Cortex of kidney (tissue), 1 donor: Measurements from ENCODE around the gene MYCBPAP.

ENCODE experiments used
- DNase-seq: peaks from one replicate; lab custom pipeline; 2025; lab: John Stamatoyannopoulos, UW

Gene MYCBPAP

DNA sequence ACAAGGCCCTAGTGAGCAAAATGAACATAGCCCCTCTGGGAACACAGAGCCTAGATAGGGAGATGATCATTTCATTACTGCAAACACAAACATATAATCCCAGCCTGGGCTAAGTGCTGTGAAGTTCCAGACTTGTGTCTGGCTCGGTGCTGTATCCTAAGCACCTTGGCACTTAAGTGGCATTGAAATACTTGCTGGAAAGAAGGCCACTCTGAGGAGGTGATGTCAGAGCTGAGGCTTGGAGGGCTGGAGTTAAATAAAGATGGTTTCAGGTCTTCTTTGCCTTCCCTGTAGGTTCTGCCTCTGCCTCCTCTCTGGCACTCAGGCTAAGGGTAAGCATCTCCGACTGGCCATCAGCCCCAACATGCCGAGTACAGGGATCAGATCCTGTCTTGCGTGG is 49.9 kb downstream of the MYCBPAP start:
- DNase-seq: no peak

GRCh38 chr17:50558581-50558940 is 50.3 kb downstream of the MYCBPAP start:
- DNase-seq: no peak

DNA sequence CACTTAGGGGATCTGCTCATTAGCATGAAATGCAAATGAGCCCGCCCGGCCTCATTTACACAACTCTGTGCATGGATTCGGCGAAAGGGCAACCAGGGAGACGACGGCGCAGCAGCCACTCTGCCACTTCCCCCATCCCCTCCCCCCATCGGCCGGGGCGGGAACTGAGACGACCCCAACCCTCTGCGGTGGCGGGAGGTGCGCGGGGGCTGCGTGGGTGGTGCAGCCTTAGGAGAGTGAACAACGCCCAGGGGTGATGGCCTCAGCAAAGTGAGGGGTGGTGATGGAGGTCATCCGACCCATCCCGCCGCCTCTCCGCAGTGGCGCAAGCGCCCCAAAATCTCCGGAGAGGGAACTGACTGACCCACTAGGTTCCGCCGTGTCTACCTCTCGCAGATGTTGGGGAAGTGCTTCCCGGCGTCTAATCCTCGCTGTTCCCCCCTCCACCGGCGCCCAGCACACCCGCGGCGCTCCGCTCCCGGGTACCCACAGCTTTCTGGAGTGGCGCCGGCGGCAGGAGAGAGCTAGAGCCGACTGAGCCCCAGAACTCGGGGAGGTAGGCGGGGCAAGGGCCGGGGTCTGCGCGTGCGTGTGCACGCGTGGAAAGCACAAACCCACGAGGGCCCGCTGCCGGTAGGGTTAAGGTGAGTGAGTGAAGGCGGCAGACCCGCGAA is 50.8 kb downstream of the MYCBPAP start:
- no peak for DNase-seq

DNA sequence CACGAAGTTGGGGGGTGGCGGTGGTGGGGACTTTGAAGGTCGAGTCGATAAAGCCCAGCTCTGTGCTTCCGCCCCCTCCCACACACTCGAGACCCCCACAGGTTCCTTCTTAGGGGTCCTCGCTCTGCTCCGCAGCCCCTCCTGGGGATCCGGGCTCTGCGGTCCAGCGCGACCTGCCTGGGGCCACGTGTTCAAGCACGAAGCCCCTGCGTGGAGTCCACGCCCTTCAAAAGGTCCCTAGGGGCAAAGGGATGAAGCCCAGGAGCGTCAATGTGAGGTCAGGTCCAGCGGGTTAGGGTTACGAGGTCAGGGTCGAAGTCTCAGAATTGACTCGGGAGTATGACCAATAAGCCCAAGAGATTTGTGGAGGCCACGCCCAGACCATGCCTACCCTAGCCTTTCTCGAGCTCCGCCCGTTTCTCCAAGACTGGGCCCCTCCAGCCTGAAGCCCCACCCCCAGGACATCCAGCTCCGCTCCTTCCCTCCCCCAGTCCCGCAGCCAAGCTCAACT is 51.5 kb downstream of the MYCBPAP start:
- DNase-seq: no peak

DNA sequence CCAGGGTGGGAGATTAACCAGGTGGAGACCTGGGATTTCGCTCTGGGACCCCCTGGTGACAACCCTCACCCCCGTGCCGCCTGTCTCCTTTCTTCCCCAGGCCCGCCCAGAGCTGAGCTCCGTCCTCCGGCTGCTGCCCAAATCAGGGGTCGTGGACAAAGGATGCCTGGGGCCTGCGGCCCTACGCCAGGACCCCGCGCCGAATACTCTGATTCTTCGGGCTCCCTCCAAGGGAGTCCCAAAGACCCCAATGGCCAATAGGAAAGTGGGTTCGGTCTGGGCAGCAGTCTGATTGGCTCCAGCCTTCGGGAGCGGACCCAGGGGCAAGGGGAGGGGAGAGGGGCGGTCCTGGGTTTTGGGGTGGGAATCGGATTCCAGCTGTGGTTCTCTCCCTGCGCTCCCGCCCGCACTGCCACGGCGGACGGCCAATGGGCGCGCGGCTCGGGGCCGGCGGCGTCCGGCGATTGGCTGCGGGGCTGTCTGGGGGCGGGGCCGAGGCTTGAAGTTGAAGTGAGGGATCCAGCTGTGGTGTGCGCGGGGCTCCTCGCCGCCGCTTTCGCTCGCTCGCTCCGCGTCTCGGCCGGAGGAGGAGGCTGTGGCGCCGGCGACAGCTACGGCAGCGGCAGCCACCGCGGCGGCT is 52.1 kb downstream of the MYCBPAP start, which contains the start of gene CACNA1G:
Gene CACNA1G (plus strand): TSS at position 531 of the 640 bp plus-strand sequence. CDS start 745 bp downstream, outside the sequence.
- no peak for DNase-seq

GRCh38 chr17:50560931-50561745 is 52.9 kb downstream of the MYCBPAP start:
- no peak for DNase-seq

DNA sequence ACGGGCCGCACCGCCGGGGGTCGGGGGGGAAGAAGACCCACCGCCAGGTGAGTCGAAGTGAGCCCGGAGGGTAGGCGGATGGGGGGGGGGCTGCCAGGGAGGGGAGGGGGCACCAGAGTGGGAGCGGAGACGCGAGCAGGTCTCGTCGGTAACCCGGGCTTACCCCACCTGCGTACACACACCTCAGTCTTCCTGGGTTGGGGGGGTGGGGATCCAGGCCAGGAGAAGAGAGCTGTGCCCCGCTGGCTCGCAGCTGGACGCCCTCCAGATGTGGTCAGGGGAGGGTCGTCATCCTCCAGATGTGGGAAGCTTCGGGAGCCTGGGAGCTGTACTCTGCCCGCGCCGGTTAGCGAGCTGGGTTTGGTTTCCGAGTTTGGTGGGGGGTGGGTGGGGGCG is 53.5 kb downstream of the MYCBPAP start:
- no peak for DNase-seq

DNA sequence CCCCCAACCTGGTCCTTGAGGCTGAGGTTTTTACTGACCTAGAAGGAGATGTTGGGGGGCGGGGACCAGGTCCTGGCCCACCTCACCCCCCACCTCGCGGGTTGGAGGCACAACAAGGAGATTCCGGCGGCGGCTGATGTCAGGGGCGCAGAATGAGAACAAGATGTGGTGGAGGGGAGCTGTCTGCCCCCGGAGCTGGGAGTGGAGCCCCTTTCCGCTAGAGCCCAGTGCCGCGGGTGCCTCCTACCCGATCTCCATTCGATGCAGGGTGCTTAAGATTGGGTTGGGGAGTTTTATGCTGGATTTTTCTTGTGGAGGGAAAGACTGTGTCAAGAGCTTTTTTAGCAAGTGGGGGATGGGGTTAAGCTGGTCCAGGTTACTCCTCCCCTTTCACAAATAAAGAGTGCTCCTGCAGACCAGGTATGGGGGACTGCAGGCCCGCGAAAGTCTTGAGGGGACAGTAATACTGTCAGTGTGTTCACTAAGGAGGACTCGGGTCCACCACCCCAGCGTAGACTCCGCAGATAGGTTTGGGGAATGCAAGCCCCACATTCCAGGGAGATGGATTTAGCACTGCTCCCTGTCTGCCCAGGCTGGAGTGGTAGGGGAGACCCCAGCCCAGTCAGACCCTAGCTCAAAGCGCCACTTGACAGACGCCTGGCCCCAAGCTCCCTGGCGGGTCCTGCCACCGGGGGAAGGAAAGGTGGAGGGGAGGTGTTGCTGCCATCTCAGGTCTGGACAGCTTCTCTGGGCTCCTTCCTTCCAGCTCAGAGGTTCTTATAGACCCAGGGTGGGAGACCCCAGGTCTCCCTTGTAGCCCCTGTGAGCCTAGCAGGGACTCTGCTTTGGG is 54.2 kb downstream of the MYCBPAP start:
- no peak for DNase-seq

- no peak for DNase-seq
Observed at GRCh38 chr17:50563092-50563511, 54.9 kb downstream of the MYCBPAP start.

- no peak for DNase-seq
Observed at GRCh38 chr17:50564916-50565315, 56.7 kb downstream of the MYCBPAP start.

- DNase-seq: no peak
Observed at GRCh38 chr17:50565402-50566350, 57.4 kb downstream of the MYCBPAP start.

DNA sequence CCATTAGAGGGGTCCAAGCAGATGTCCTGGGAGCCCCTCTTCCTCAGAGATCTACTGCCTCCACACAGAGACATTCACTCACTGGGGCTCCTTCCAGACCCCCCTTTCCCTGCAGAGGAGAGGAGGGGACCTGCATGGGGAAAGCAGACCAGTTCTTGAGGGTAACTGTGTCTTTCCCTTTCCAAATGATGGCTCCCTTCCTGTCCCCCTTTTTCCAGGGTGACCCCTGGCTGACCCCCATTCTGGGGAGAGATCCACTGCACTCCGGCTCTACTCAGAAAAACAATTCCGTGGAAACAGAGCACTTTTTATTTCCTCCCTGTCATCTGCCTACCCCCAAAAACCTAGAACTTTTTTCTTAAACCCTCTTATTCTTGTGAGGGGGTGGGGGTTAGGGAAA is 58.6 kb downstream of the MYCBPAP start:
- no peak for DNase-seq

GRCh38 chr17:50568659-50569058 is 60.4 kb downstream of the MYCBPAP start:
- DNase-seq: no peak

- no peak for DNase-seq
Observed at GRCh38 chr17:50569592-50569991, 61.4 kb downstream of the MYCBPAP start.

- DNase-seq: no peak
Observed at GRCh38 chr17:50570032-50570431, 61.8 kb downstream of the MYCBPAP start.

- DNase-seq: no peak
Observed at GRCh38 chr17:50570528-50570927, 62.3 kb downstream of the MYCBPAP start.

GRCh38 chr17:50571681-50572080 is 63.4 kb downstream of the MYCBPAP start:
- DNase-seq: no peak

- no peak for DNase-seq
Observed at GRCh38 chr17:50572541-50572940, 64.3 kb downstream of the MYCBPAP start.

DNA sequence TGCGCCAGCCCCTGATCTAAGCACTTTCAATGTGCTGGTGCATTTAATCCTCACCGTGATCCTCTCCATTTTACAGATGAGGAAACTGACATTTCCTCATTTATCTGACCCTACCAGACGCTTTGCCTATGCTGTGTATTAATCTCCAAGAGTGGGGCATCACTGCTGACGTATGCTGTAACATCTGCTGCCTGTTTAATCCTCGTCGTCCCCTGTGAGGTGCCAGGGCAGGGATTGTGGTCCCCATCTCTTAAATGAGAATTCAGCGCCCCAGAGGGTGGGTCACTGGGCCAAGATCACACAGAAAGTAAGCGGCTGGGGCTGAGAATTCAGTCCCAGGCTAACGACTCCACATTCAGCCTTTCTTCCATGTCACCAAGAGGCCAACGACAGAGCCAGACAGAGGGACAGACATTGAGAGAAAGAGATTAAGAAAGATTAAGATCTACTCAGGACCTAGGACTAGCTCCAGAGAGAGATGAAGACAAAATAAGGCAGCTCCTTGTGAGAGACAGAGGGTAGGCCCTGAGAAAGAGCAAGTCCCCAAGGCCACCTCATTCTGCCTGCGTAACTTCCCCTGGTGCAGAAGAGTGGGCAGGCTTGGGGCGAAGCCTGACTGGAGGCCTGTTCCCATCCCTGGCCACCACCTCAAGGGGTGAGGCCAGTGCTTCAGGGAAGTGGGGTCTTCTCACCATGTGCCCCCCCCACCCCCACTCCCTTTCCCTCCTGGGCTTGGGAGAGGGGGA is 65.8 kb downstream of the MYCBPAP start:
- no peak for DNase-seq
